ENCODE measurements around the gene ASPM. TPM values are rescaled to one million over a fixed set of nuclear protein-coding genes. Genes with fewer than 3 reads are reported as not detected.

Gene ASPM
- total RNA-seq, 2 donors from 2014 or later: 1.8 to 5.1 TPM

GRCh38 chr1:197152662-197153061 is 6.2 kb upstream of the ASPM start:
- 78% methylated on average over 4 of the region's 4 CpGs for WGBS
- H3K4me1 ChIP-seq (replicated peaks): no peaks in the 10 kb centered on the region
- DNase-seq (ENCODE audit: low spot score): no peak

GRCh38 chr1:197151185-197151584 is 4.7 kb upstream of the ASPM start:
- WGBS: 92% methylated on average over 1 of the region's 1 CpG
- intact Hi-C loops (cut with DNase I): no loop called here
- H3K9me3 ChIP-seq: no peaks in the 10 kb centered on the region
- DNase-seq (ENCODE audit: low spot score): no peak
- no peak overlapping the region for H3K27ac ChIP-seq
- no peaks in the 10 kb centered on the region for H3K36me3 ChIP-seq
- H3K4me1 ChIP-seq (replicated peaks): no peaks in the 10 kb centered on the region
- H3K4me3 ChIP-seq: no peak overlapping the region
- no peaks in the 10 kb centered on the region for H3K27me3 ChIP-seq (replicated peaks; ENCODE audit: insufficient read depth)
- TF ChIP-seq POLR2A (IDR thresholded peaks at IDR 0.05): no peak
- no peak for TF ChIP-seq POLR2AphosphoS5 (IDR thresholded peaks at IDR 0.05)
- no peak for TF ChIP-seq CTCF (IDR thresholded peaks at IDR 0.05)

More at GRCh38 chr1:197152662-197153061, 6.2 kb upstream of the ASPM start:
- no peaks in the 10 kb centered on the region for H3K27me3 ChIP-seq (replicated peaks; ENCODE audit: insufficient read depth)
- intact Hi-C loops (cut with DNase I): no loop called here
- H3K9me3 ChIP-seq: no peaks in the 10 kb centered on the region
- no peak overlapping the region for H3K27ac ChIP-seq
- no peaks in the 10 kb centered on the region for H3K36me3 ChIP-seq
- H3K4me3 ChIP-seq: no peak overlapping the region
- TF ChIP-seq POLR2AphosphoS5 (IDR thresholded peaks at IDR 0.05) (no peak), POLR2A (IDR thresholded peaks at IDR 0.05) (no peak), CTCF (IDR thresholded peaks at IDR 0.05) (no peak)

- intact Hi-C loops (cut with DNase I): no loop called here
- H3K27ac ChIP-seq: no peak overlapping the region
- 83% methylated on average over 3 of the region's 3 CpGs for WGBS
- TF ChIP-seq CTCF (IDR thresholded peaks at IDR 0.05): no peak
- TF ChIP-seq POLR2AphosphoS5 (IDR thresholded peaks at IDR 0.05): no peak
- no peak for TF ChIP-seq POLR2A (IDR thresholded peaks at IDR 0.05)
- H3K9me3 ChIP-seq: no peaks in the 10 kb centered on the region
- no peaks in the 10 kb centered on the region for H3K27me3 ChIP-seq (replicated peaks; ENCODE audit: insufficient read depth)
- H3K36me3 ChIP-seq: no peaks in the 10 kb centered on the region
- no peak for DNase-seq (ENCODE audit: low spot score)
- H3K4me1 ChIP-seq (replicated peaks): no peaks in the 10 kb centered on the region
- H3K4me3 ChIP-seq: no peak overlapping the region
Observed at GRCh38 chr1:197150336-197151005, 4.0 kb upstream of the ASPM start.

- intact Hi-C loops (cut with DNase I): no loop called here
- no peak for TF ChIP-seq CTCF (IDR thresholded peaks at IDR 0.05)
- no peak for TF ChIP-seq POLR2A (IDR thresholded peaks at IDR 0.05)
- TF ChIP-seq POLR2AphosphoS5 (IDR thresholded peaks at IDR 0.05): no peak
- whole genome bisulfite sequencing: 83% methylated on average over 2 of the region's 2 CpGs
Observed at GRCh38 chr1:197149340-197149739, 2.9 kb upstream of the ASPM start.

GRCh38 chr1:197145446-197146024 is 934 bp downstream of the ASPM start:
- Histone ChIP-seq H3K9me3 (no peaks in the 10 kb centered on the region), H3K27ac (no peak overlapping the region), H3K27me3 (replicated peaks; ENCODE audit: insufficient read depth) (no peaks in the 10 kb centered on the region), H3K4me1 (replicated peaks) (no peaks in the 10 kb centered on the region), H3K4me3 (peak overlapping the region in 1 of 2 donors; percentile 51), H3K36me3 (no peaks in the 10 kb centered on the region)
- TF ChIP-seq POLR2AphosphoS5 (IDR thresholded peaks at IDR 0.05): no peak
- WGBS: 10% methylated on average over 11 of the region's 11 CpGs
- intact Hi-C loops (cut with DNase I): no loop called here
- no peak for DNase-seq (ENCODE audit: low spot score)

More at GRCh38 chr1:197149340-197149739, 2.9 kb upstream of the ASPM start:
- Histone ChIP-seq H3K27me3 (replicated peaks; ENCODE audit: insufficient read depth) (no peaks in the 10 kb centered on the region), H3K9me3 (no peaks in the 10 kb centered on the region), H3K4me1 (replicated peaks) (no peaks in the 10 kb centered on the region), H3K36me3 (no peaks in the 10 kb centered on the region), H3K27ac (no peak overlapping the region), H3K4me3 (no peak overlapping the region)
- no peak for DNase-seq (ENCODE audit: low spot score)

Data from prostate gland (tissue), 2 donors.